A673 (cell line): ENCODE measurements around the gene RFTN1.

Experiments used
- CTCF ChIP-seq: fragments of 300-800, 200-600 bp; sonication (generic); conservative IDR thresholded peaks from 2 replicates; pipeline ENCODE4 v1.5.1; 2017; ENCODE audit warnings: low read depth, mild to moderate bottlenecking, antibody characterized with exemption, low read length, moderate library complexity, mixed read lengths
- EZH2 ChIP-seq: fragments of 200-600 bp; sonication (generic); IDR thresholded peaks from 2 replicates; pipeline ENCODE4 v1.6.1; 2017; ENCODE audit warnings: borderline replicate concordance, low read depth, mild to moderate bottlenecking, mixed read lengths, antibody characterized with exemption, low read length; ENCODE audit not compliant: poor library complexity, severe bottlenecking

- TF ChIP-seq CTCF (no peak), EZH2 (no peak)
These were observed 32.1 kb upstream of the RFTN1 start for GRCh38 chr3:16545413-16546185.
